AG09309 (cell line): ENCODE results near the gene AKT2.

ENCODE experiments used
- DNase-seq: peaks from one replicate; pipeline ENCODE4 v3.0.0-alpha.2; 2010; ENCODE audit warnings: low read depth
- H3K4me3 ChIP-seq: 2 replicates; pipeline ENCODE4 v1.5.1; 2011; ENCODE audit warnings: mild to moderate bottlenecking, low read depth, low read length, moderate library complexity; ENCODE audit not compliant: control insufficient read depth
- CTCF ChIP-seq: IDR thresholded peaks from 2 replicates; pipeline ENCODE4 v1.5.1; 2011; ENCODE audit warnings: mild to moderate bottlenecking, low read depth, low read length, inconsistent platforms; ENCODE audit not compliant: insufficient read depth, control insufficient read depth; ENCODE audit errors: missing control alignments

Gene AKT2

DNA sequence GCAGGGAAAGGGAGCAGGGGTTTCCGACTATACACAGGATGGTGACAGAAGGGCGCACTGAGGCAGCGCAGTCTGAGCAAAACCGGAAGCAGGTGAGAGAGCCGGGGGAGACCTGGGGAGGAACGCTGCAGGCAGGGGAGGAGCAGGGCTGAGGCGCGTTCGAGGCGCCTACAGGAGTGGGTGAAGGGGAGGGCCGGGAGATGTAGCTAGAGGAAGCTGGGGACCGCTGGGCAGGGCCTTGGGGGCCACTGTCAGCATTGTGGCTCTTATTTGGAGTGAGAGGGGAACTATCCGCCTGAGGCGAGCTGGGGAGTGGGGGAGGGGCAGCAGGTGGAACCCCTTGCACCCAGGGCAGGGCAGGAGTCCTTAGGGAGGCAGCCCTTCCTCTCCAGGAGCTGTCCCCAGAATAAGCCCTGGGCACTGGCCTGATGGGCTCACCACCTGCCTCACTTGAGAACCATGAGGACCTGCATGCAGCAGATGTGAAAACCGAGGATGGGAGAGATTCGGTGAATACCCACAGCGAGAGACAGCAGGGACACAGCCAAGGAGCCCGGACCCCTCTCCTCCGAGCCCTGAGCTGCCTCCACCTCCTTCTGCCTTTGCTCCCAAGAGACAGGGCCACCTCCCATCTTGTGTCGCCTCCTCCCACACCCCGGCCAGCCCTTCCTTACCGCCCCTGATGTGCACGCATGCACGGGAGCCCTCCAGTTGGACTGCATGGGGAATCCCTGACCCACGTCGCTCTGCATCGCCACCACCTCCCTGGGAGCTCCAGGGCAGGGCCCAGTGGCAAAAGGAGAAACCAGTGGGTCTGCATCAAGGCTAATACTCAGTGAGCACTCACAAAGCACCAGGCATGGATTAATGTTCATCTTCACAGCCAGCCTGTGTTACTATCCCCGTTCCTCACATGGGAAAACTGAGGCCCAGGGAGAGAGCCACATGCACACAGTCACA lies 10.3 kb downstream of the AKT2 start:
- no peak for TF ChIP-seq CTCF
- no peak overlapping the region for H3K4me3 ChIP-seq
- no peak for DNase-seq

GRCh38 chr19:40273469-40274360 lies 11.4 kb downstream of the AKT2 start:
- DNase-seq, result no peak
- H3K4me3 ChIP-seq, result no peak overlapping the region
- TF ChIP-seq CTCF, result no peak

GRCh38 chr19:40272261-40272660 lies 12.9 kb downstream of the AKT2 start:
- no peak overlapping the region for H3K4me3 ChIP-seq
- DNase-seq, result no peak
- TF ChIP-seq CTCF, result no peak

DNA sequence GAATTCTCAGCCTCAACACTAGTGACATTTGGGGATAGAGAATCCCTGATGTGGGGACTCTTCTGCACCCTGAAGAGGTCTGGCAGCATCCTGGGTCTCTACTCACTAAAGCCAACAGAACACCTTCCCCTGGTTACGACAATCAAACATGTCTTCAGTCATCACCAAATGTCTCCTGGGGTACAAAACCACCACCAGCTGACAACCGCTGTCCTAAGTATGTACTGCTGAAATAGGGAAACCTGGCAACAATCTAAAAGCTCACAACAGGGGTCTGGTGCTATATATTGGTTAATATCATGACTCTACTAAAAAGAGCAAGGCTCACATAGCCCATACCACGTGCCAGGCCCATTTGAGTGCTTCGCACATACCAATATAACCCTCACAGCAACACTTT lies 13.4 kb downstream of the AKT2 start:
- DNase-seq, result no peak
- H3K4me3 ChIP-seq, result no peak overlapping the region
- TF ChIP-seq CTCF, result no peak

- TF ChIP-seq CTCF, result no peak
- DNase-seq, result no peak
- H3K4me3 ChIP-seq, result no peak overlapping the region
These were observed 14.6 kb downstream of the AKT2 start for GRCh38 chr19:40270362-40271089.
